A549 (cell line): ENCODE data around the gene RHOD.

ENCODE experiments used
- TF ChIP-seq, protein P1 (sequence below): fragments of 150-350 bp; IDR thresholded peaks from 2 replicates; pipeline ENCODE4 v1.6.1; 2014; ENCODE audit warnings: low read depth, mild to moderate bottlenecking, low read length
- TF ChIP-seq, protein P2 (sequence below): fragments of >200 bp; sonication (Bioruptor Twin); formaldehyde crosslinking; IDR thresholded peaks from 3 replicates; pipeline ENCODE4 v1.5.1; 2016

GRCh38 chr11:67116758-67117105, 60.1 kb downstream of the RHOD start:
- TF ChIP-seq, protein P1, sequence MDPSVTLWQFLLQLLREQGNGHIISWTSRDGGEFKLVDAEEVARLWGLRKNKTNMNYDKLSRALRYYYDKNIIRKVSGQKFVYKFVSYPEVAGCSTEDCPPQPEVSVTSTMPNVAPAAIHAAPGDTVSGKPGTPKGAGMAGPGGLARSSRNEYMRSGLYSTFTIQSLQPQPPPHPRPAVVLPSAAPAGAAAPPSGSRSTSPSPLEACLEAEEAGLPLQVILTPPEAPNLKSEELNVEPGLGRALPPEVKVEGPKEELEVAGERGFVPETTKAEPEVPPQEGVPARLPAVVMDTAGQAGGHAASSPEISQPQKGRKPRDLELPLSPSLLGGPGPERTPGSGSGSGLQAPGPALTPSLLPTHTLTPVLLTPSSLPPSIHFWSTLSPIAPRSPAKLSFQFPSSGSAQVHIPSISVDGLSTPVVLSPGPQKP = no peak
- TF ChIP-seq, protein P2, sequence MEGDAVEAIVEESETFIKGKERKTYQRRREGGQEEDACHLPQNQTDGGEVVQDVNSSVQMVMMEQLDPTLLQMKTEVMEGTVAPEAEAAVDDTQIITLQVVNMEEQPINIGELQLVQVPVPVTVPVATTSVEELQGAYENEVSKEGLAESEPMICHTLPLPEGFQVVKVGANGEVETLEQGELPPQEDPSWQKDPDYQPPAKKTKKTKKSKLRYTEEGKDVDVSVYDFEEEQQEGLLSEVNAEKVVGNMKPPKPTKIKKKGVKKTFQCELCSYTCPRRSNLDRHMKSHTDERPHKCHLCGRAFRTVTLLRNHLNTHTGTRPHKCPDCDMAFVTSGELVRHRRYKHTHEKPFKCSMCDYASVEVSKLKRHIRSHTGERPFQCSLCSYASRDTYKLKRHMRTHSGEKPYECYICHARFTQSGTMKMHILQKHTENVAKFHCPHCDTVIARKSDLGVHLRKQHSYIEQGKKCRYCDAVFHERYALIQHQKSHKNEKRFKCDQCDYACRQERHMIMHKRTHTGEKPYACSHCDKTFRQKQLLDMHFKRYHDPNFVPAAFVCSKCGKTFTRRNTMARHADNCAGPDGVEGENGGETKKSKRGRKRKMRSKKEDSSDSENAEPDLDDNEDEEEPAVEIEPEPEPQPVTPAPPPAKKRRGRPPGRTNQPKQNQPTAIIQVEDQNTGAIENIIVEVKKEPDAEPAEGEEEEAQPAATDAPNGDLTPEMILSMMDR = no peak
